ENCODE data around the gene CLEC16A. TPM values are rescaled to one million over a fixed set of nuclear protein-coding genes. Genes with fewer than 3 reads are reported as not detected.
A peak's percentile ranks its signal among the peaks of the same experiment; 100 is the strongest.

The CLEC16A gene
- total RNA-seq, 4 donors from 2014 or later = 20.3 to 25.7 (median 25.1) TPM

DNA sequence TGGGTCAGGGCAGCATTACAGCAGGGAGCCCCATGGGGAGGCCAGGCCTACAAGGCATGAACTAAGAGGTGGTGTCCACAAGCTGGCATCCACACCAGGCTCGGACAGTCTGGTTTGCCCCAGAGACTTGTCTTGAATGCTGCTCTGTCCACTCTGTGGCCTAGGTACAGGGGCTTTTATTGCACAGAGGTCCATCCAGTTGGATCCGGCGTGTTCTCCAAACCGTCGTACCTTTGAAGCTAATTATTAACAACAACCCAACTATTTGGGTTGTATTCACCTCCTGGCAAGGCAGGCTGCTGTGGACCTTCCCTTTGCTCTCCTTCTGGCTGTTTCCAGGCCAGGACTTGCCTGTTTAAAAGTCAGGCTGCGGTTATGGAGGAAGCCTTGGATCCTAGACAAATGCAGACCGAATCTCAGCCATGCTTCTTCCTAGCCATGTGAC, 123.4 kb downstream of the CLEC16A start:
- Histone ChIP-seq H3K27ac (no peak overlapping the region), H3K4me3 (no peak overlapping the region), H3K36me3 (peaks cover 0 to 85% (median 0%) of the 10 kb centered on the region in 3 donors), H3K27me3 (no peaks in the 10 kb centered on the region), H3K4me1 (no peaks in the 10 kb centered on the region), H3K9me3 (no peaks in the 10 kb centered on the region)
- TF ChIP-seq, protein P1, sequence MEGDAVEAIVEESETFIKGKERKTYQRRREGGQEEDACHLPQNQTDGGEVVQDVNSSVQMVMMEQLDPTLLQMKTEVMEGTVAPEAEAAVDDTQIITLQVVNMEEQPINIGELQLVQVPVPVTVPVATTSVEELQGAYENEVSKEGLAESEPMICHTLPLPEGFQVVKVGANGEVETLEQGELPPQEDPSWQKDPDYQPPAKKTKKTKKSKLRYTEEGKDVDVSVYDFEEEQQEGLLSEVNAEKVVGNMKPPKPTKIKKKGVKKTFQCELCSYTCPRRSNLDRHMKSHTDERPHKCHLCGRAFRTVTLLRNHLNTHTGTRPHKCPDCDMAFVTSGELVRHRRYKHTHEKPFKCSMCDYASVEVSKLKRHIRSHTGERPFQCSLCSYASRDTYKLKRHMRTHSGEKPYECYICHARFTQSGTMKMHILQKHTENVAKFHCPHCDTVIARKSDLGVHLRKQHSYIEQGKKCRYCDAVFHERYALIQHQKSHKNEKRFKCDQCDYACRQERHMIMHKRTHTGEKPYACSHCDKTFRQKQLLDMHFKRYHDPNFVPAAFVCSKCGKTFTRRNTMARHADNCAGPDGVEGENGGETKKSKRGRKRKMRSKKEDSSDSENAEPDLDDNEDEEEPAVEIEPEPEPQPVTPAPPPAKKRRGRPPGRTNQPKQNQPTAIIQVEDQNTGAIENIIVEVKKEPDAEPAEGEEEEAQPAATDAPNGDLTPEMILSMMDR (IDR thresholded peaks at IDR 0.05) = no peak
- TF ChIP-seq POLR2A (IDR thresholded peaks at IDR 0.05) = no peak
- intact Hi-C loops (cut with DNase I) = no loop called here
- WGBS, 2 donors = 96% methylated on average over 7 of the region's 7 CpGs
- DNase-seq = no peak

DNA sequence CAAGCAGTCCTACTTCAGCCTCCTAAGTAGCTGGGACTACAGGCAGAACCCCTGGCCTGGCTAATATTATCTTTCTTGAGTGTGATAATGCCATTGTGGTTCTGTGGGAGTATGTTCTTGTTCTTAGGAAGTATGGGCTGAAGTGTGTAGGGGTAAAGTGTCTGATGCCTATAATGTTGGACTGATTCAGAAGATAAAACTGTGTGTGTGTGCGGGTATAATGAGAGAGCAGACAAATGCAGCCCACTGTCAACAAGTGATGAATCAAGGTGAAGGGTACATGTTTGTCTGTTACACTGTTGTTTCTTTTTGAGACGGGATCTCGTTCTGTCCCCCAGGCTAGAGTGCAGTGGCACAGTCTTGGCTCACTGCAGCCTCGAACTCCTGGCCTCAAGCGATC, 127.5 kb downstream of the CLEC16A start:
- WGBS, 2 donors = 87 to 94% methylated on average over 5 of the region's 5 CpGs
- no peak overlapping the region for H3K4me3 ChIP-seq
- H3K36me3 ChIP-seq = peaks cover 0 to 62% (median 0%) of the 10 kb centered on the region in 3 donors
- no peak for DNase-seq
- H3K27me3 ChIP-seq = no peaks in the 10 kb centered on the region
- intact Hi-C loops (cut with DNase I) = no loop called here
- H3K27ac ChIP-seq = no peak overlapping the region
- no peak for TF ChIP-seq POLR2A (IDR thresholded peaks at IDR 0.05)
- TF ChIP-seq, protein P1 (IDR thresholded peaks at IDR 0.05) = no peak
- no peaks in the 10 kb centered on the region for H3K9me3 ChIP-seq
- peaks cover 0 to 5% (median 0%) of the 10 kb centered on the region in 3 donors for H3K4me1 ChIP-seq

DNA sequence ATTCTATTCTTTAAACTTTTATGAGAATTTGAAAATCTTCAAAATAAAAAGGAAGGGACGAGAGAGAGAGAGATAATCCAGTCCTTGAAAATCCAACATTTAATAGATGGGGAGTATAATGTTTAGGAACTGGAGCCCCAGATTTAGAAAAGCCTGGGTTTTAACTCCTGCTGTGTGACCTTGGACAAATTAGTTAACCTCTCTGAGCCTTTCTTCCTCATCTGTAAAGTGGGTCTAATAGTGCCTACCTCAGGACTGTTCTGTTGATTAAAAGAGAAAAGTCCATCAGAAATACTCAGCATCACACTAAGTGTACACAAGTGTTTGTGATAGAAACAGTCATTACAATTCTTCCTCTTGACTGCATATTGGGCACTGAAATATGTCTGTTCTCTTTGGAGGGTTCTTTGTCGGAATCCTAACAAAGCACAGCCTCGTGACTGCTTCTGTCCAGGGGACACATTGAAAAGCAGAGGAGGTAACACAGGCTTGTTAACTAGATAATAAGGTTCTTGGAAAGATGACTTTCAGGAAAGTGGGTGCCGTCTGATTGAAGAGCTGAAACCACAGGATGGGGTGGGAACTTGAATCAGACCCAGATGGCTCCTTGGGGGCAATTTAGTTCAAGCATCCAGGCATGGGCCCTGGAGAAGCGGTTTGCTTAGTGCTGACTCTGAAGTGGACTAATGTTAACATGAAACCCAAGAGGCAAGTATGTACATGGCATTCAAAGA, 128.2 kb downstream of the CLEC16A start:
- TF ChIP-seq, protein P1 (IDR thresholded peaks at IDR 0.05) = no peak
- TF ChIP-seq POLR2A (IDR thresholded peaks at IDR 0.05) = no peak

DNA sequence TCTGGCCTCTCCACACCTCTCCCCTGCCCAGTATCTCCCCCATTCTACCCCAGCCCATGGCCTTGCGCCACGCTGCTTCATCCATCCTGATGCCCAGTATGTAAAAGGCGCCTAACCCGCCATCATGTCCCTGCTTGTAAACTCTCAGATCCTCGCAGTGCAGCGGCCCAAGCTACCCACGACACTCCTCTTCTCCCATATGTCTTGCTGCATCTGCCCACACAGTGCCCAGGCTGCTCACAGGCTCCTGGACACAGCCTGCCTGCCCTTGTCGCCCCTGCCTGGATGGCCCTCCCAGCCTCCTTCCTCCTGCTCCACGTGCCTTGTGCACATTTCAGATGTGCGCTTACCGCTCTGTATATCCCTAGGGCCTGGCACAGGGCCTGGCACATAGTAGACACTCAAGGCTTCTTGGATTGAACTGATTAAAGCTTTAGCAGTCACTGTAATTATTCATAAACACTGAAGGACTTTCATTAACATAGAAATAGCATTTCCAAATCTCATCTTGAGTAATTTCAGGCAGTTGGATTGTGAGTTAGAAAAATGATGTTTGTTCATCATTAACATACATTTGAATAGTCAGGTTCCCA, 129.1 kb downstream of the CLEC16A start:
- TF ChIP-seq, protein P1 (IDR thresholded peaks at IDR 0.05) = no peak
- TF ChIP-seq POLR2A (IDR thresholded peaks at IDR 0.05) = no peak
- DNase-seq = no peak
- H3K4me1 ChIP-seq = peaks cover 0 to 16% (median 5%) of the 10 kb centered on the region in 3 donors
- peaks cover 0 to 51% (median 0%) of the 10 kb centered on the region in 3 donors for H3K36me3 ChIP-seq
- WGBS, 2 donors = 69 to 82% methylated on average over 8 to 11 of the region's 11 CpGs
- H3K27ac ChIP-seq = peak overlapping the region in 1 of 4 donors; percentile 21
- no peak overlapping the region for H3K4me3 ChIP-seq
- H3K27me3 ChIP-seq = no peaks in the 10 kb centered on the region
- intact Hi-C loops (cut with DNase I) = no loop called here
- H3K9me3 ChIP-seq = no peaks in the 10 kb centered on the region

More for the DNA sequence above, 128.2 kb downstream of the CLEC16A start:
- Histone ChIP-seq H3K36me3 (peaks cover 0 to 60% (median 0%) of the 10 kb centered on the region in 3 donors), H3K9me3 (no peaks in the 10 kb centered on the region), H3K27me3 (no peaks in the 10 kb centered on the region), H3K27ac (no peak overlapping the region), H3K4me3 (no peak overlapping the region), H3K4me1 (peaks cover 0 to 7% (median 0%) of the 10 kb centered on the region in 3 donors)
- intact Hi-C loops (cut with DNase I) = no loop called here
- DNase-seq = no peak
- WGBS, 2 donors = 78 to 90% methylated on average over 5 of the region's 5 CpGs

DNA sequence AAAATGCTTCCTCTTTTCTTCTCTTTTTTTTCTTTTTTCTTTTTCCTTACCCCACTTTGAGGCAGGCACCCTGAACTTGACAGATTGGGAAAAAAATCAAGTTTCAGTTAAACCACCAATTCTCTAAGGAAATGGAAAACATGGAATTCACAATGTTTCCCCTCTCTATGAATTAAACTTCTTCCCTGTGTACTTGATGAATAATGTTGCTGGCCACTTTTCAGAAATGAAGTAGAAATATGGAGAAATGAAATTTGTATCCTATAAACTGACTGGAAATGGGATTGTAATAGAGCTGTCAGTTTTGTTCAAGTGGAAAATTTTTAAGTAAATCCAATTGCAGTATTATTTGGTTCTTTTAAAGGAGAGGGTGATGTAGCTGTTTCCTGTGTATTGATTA, 129.8 kb downstream of the CLEC16A start:
- no peak for TF ChIP-seq POLR2A (IDR thresholded peaks at IDR 0.05)
- TF ChIP-seq, protein P1 (IDR thresholded peaks at IDR 0.05) = no peak
- H3K36me3 ChIP-seq = peaks cover 0 to 45% (median 0%) of the 10 kb centered on the region in 3 donors
- H3K27ac ChIP-seq = no peak overlapping the region
- no peak overlapping the region for H3K4me3 ChIP-seq
- no peaks in the 10 kb centered on the region for H3K27me3 ChIP-seq
- H3K4me1 ChIP-seq = peaks cover 0 to 23% (median 12%) of the 10 kb centered on the region in 3 donors
- intact Hi-C loops (cut with DNase I) = no loop called here
- no peaks in the 10 kb centered on the region for H3K9me3 ChIP-seq
- no peak for DNase-seq
